K562 (cell line): ENCODE results near the gene TGFBR3L. TPM values are rescaled to one million over a fixed set of nuclear protein-coding genes. Genes with fewer than 3 reads are reported as not detected.

Experiments
- BRD4 ChIP-seq: fragments of 200-600 bp; sonication (generic); IDR thresholded peaks from 2 replicates; pipeline ENCODE4 v1.6.1; 2017; ENCODE audit warnings: inconsistent platforms
- CHAMP1 ChIP-seq: fragments of 450-650 bp; IDR thresholded peaks from 2 replicates; pipeline ENCODE4 v1.6.1; 2016; ENCODE audit warnings: mild to moderate bottlenecking
- ELF1 ChIP-seq: fragments of 200-800 bp; sonication (Bioruptor generic); IDR thresholded peaks from 2 replicates; pipeline ENCODE4 v1.6.1; 2016; ENCODE audit warnings: missing genetic modification characterization, missing compliant biosample characterization
- ELF2 ChIP-seq: fragments of 250-450 bp; sonication (Bioruptor Pico); IDR thresholded peaks from 2 replicates; pipeline ENCODE4 v1.5.0; 2021; ENCODE audit warnings: mild to moderate bottlenecking
- FOSL1 ChIP-seq: fragments of 200-800 bp; sonication (Bioruptor generic); conservative IDR thresholded peaks from 2 replicates; pipeline ENCODE4 v1.6.1; 2016; ENCODE audit warnings: missing genetic modification characterization, missing compliant biosample characterization
- FOXJ2 ChIP-seq: fragments of 200-800 bp; sonication (Bioruptor generic); IDR thresholded peaks from 2 replicates; pipeline ENCODE4 v1.6.1; 2016; ENCODE audit warnings: missing genetic modification characterization, missing compliant biosample characterization
- MBD2 ChIP-seq: sonication (generic); IDR thresholded peaks from 2 replicates; pipeline ENCODE4 v1.6.1; 2016; ENCODE audit warnings: low read depth, borderline replicate concordance
- MCM5 ChIP-seq: fragments of 450-650 bp; IDR thresholded peaks from 2 replicates; pipeline ENCODE4 v1.6.1; 2016; ENCODE audit warnings: low read depth
- MYC ChIP-seq, 2 experiments: fragments of 250-450 bp in 1 of 2; sonication (Bioruptor Pico) in 1 of 2; IDR thresholded peaks; 2 replicates each; pipeline versions ENCODE4 v1.5.1 to v1.6.1; 2012 to 2021; ENCODE audit warnings: low read depth in 2 of 2, borderline replicate concordance in 1 of 2, improper control_type of control experiment in 1 of 2, low read length in 1 of 2, mild to moderate bottlenecking in 1 of 2, moderate library complexity in 1 of 2
- MYNN ChIP-seq, 2 experiments: sonication (generic); formaldehyde crosslinking in 1 of 2; IDR thresholded peaks; 2 replicates each; pipeline versions ENCODE4 v1.5.0 to v1.6.1; 2016 to 2020; ENCODE audit warnings: antibody characterized with exemption in 1 of 2, missing genetic modification reagents in 1 of 2
- NCOA4 ChIP-seq: fragments of 450-650 bp; IDR thresholded peaks from 2 replicates; pipeline ENCODE4 v1.6.1; 2018; ENCODE audit warnings: mild to moderate bottlenecking; ENCODE audit not compliant: partially characterized antibody
- NUFIP1 ChIP-seq: fragments of 450-650 bp; IDR thresholded peaks from 2 replicates; pipeline ENCODE4 v1.6.1; 2018; ENCODE audit not compliant: partially characterized antibody
- POLR2A ChIP-seq: fragments of 450-650 bp; conservative IDR thresholded peaks from 2 replicates; pipeline ENCODE4 v1.6.1; 2016
- POLR2AphosphoS2 ChIP-seq: IDR thresholded peaks from 2 replicates; pipeline ENCODE4 v1.6.1; 2012; ENCODE audit warnings: low read length, improper control_type of control experiment
- RBFOX2 ChIP-seq: fragments of 200-400 bp; formaldehyde crosslinking; IDR thresholded peaks from 2 replicates; pipeline ENCODE4 v1.6.1; 2017; ENCODE audit warnings: low read depth, mild to moderate bottlenecking, low read length, moderate library complexity
- RUNX1 ChIP-seq: sonication (generic); IDR thresholded peaks from 2 replicates; pipeline ENCODE4 v1.6.1; 2016; ENCODE audit warnings: antibody characterized with exemption, low read depth
- SAFB ChIP-seq: fragments of 200-400 bp; formaldehyde crosslinking; IDR thresholded peaks from 2 replicates; pipeline ENCODE4 v1.6.1; 2017; ENCODE audit warnings: low read depth, low read length, borderline replicate concordance
- SRSF3 ChIP-seq: fragments of 200-400 bp; formaldehyde crosslinking; IDR thresholded peaks from 2 replicates; pipeline ENCODE4 v1.6.1; 2016; ENCODE audit warnings: mild to moderate bottlenecking, low read length, moderate library complexity; ENCODE audit not compliant: insufficient read depth
- TCFL5 ChIP-seq: fragments of 250-450 bp; sonication (Bioruptor Pico); conservative IDR thresholded peaks from 2 replicates; pipeline ENCODE4 v1.6.1; 2021; ENCODE audit warnings: mild to moderate bottlenecking, moderate library complexity, matching md5 sums
- polyA plus RNA-seq, 8 experiments: library from polyadenylated mRNA; depleted of rRNA in 4 of 8; stranded (reverse) in 5 of 8; unstranded in 3 of 8; fragments of >200 nt; fragmentation: Nextera tagmentation in 2 of 8; fragmentation: Illumina TruSeq in 1 of 8; extraction: Ambion mirVana in 2 of 8; extraction: Trizol in 1 of 8; gene quantifications; 2 replicates each; pipeline versions ENCODE4 v1.2.1 to v1.2.3, GENCODE V29; 2011 to 2014; ENCODE audit warnings: inconsistent platforms in 1 of 8, missing spikeins in 1 of 8
- total RNA-seq, 7 experiments: library from RNA; depleted of rRNA in 6 of 7; stranded (reverse); fragments of >200 nt in 6 of 7; fragmentation: Illumina TruSeq in 2 of 7; extraction: Trizol in 2 of 7; gene quantifications; 2 replicates each; pipeline versions ENCODE4 v1.2.1 to v1.2.3, GENCODE V29; 2011 to 2021; ENCODE audit warnings: low replicate concordance in 1 of 7
- TF ChIP-seq, protein P1 (sequence below): sonication (generic); formaldehyde crosslinking; IDR thresholded peaks from 2 replicates; pipeline ENCODE4 v1.8.0; 2022; ENCODE audit warnings: mild to moderate bottlenecking, missing genetic modification reagents
- TF ChIP-seq, protein P2 (sequence below): sonication (generic); formaldehyde crosslinking; IDR thresholded peaks from 2 replicates; pipeline ENCODE4 v1.8.1; 2023; ENCODE audit warnings: mild to moderate bottlenecking, missing genetic modification reagents
- TF ChIP-seq, protein P3 (sequence below): fragments of 450-650 bp; conservative IDR thresholded peaks from 2 replicates; pipeline ENCODE4 v1.6.1; 2016; ENCODE audit warnings: missing genetic modification characterization, low read depth, mild to moderate bottlenecking, control low read depth, missing compliant biosample characterization
- TF ChIP-seq, protein P4 (sequence below): fragments of 450-650 bp; IDR thresholded peaks from 2 replicates; pipeline ENCODE4 v1.6.1; 2016; ENCODE audit warnings: low read depth, mild to moderate bottlenecking, moderate library complexity

The TGFBR3L gene
- total and polyA plus RNA-seq, 9 of the 15 experiments (the other 6 are each of a cell fraction or from before 2014, with no cell fraction given): not detected

- peak; percentile 56; the same call in 1 of the 2 replicates for TF ChIP-seq MYNN (IDR thresholded peaks at IDR 0.05)
- no peak for TF ChIP-seq MYNN (CRISPR knock-in tag; IDR thresholded peaks at IDR 0.05)
- TF ChIP-seq RBFOX2: peak; percentile 65
- no peak for TF ChIP-seq BRD4
- TF ChIP-seq POLR2A: peak; percentile 52
- TF ChIP-seq RUNX1: no peak
- TF ChIP-seq CHAMP1: no peak
- TF ChIP-seq ELF2 (CRISPR knock-in tag): no peak
- TF ChIP-seq MCM5: no peak
- TF ChIP-seq MYC (IDR thresholded peaks at IDR 0.05; ENCODE audit: low read depth, low read length): no peak
- no peak for TF ChIP-seq MYC (CRISPR knock-in tag; IDR thresholded peaks at IDR 0.05; ENCODE audit: borderline replicate concordance, low read depth)
- no peak for TF ChIP-seq MBD2
- TF ChIP-seq, protein P1, sequence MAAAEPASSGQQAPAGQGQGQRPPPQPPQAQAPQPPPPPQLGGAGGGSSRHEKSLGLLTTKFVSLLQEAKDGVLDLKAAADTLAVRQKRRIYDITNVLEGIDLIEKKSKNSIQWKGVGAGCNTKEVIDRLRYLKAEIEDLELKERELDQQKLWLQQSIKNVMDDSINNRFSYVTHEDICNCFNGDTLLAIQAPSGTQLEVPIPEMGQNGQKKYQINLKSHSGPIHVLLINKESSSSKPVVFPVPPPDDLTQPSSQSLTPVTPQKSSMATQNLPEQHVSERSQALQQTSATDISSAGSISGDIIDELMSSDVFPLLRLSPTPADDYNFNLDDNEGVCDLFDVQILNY (CRISPR knock-in tag): no peak
- TF ChIP-seq, protein P2, sequence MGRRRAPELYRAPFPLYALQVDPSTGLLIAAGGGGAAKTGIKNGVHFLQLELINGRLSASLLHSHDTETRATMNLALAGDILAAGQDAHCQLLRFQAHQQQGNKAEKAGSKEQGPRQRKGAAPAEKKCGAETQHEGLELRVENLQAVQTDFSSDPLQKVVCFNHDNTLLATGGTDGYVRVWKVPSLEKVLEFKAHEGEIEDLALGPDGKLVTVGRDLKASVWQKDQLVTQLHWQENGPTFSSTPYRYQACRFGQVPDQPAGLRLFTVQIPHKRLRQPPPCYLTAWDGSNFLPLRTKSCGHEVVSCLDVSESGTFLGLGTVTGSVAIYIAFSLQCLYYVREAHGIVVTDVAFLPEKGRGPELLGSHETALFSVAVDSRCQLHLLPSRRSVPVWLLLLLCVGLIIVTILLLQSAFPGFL (CRISPR knock-in tag): no peak
- TF ChIP-seq POLR2AphosphoS2: peak; percentile 66; the same call in 1 of the 2 replicates
- TF ChIP-seq SRSF3: no peak
- TF ChIP-seq, protein P3, sequence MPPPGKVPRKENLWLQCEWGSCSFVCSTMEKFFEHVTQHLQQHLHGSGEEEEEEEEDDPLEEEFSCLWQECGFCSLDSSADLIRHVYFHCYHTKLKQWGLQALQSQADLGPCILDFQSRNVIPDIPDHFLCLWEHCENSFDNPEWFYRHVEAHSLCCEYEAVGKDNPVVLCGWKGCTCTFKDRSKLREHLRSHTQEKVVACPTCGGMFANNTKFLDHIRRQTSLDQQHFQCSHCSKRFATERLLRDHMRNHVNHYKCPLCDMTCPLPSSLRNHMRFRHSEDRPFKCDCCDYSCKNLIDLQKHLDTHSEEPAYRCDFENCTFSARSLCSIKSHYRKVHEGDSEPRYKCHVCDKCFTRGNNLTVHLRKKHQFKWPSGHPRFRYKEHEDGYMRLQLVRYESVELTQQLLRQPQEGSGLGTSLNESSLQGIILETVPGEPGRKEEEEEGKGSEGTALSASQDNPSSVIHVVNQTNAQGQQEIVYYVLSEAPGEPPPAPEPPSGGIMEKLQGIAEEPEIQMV (tag): no peak
- no peak for TF ChIP-seq ELF1 (tag)
- TF ChIP-seq FOSL1 (tag): no peak
- no peak for TF ChIP-seq NCOA4
- no peak for TF ChIP-seq SAFB
- no peak for TF ChIP-seq FOXJ2 (tag)
- TF ChIP-seq, protein P4, sequence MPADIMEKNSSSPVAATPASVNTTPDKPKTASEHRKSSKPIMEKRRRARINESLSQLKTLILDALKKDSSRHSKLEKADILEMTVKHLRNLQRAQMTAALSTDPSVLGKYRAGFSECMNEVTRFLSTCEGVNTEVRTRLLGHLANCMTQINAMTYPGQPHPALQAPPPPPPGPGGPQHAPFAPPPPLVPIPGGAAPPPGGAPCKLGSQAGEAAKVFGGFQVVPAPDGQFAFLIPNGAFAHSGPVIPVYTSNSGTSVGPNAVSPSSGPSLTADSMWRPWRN: no peak
- no peak for TF ChIP-seq TCFL5 (CRISPR knock-in tag)
- TF ChIP-seq NUFIP1: no peak
Observed at GRCh38 chr19:7927605-7928333, 13.1 kb downstream of the TGFBR3L start (continued).
